ENCODE data around the gene SPEF2. TPM values are rescaled to one million over a fixed set of nuclear protein-coding genes. Genes with fewer than 3 reads are reported as not detected.
"Not testable (repeated sequence)": the region's sequence is repeated elsewhere in the genome, so short reads cannot be mapped to it uniquely, and the experiment has no call there.

The SPEF2 gene
- polyA plus RNA-seq, 2 donors = 0.69 to 1.4 TPM

DNA sequence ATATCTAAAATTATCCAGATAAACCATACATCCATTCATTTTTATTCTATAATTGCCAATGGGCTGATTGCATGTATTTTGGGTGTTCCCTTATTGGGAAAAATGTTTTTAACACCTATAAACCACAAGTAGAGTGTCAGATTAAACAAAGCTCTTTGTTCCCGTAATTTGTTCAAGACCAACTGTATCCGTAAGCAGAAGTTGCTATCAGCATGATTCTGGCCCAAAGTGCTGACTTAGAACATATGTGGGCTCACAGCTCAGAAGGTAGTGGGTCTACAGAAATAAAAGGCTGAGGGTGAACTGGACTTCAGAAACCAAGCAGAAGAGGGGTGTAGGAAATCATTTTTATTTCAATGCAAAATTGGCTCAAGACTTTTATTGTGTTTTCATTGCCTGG lies 215.6 kb downstream of the SPEF2 start:
- H3K4me3 ChIP-seq (ENCODE audit: low read depth in 1 of 2, low read length in 2 of 2) = no peak overlapping the region
- no peaks in the 10 kb centered on the region for H3K27me3 ChIP-seq (ENCODE audit: control insufficient read depth in 1 of 2, insufficient read depth in 2 of 2, low read length in 2 of 2)
- no peaks in the 10 kb centered on the region for H3K4me1 ChIP-seq (ENCODE audit: control insufficient read depth in 2 of 2, insufficient read depth in 2 of 2, low read length in 1 of 2)
- no peak overlapping the region for H3K27ac ChIP-seq (ENCODE audit: low read depth in 2 of 2, low read length in 1 of 2)
- WGBS, 2 donors = 78% methylated on average over 2 of the region's 2 CpGs
- no peaks in the 10 kb centered on the region for H3K36me3 ChIP-seq (ENCODE audit: control insufficient read depth in 2 of 2, insufficient read depth in 2 of 2, low read length in 1 of 2)
- no peaks in the 10 kb centered on the region for H3K9me3 ChIP-seq (ENCODE audit: control insufficient read depth in 2 of 2, insufficient read depth in 1 of 2, low read depth in 1 of 2, low read length in 1 of 2)

- WGBS, 2 donors = 67 to 75% methylated on average over 7 of the region's 7 CpGs
- Histone ChIP-seq H3K36me3 (ENCODE audit: control insufficient read depth in 2 of 2, insufficient read depth in 2 of 2, low read length in 1 of 2) (no peaks in the 10 kb centered on the region), H3K4me1 (ENCODE audit: control insufficient read depth in 2 of 2, insufficient read depth in 2 of 2, low read length in 1 of 2) (no peaks in the 10 kb centered on the region), H3K9me3 (ENCODE audit: control insufficient read depth in 2 of 2, insufficient read depth in 1 of 2, low read depth in 1 of 2, low read length in 1 of 2) (no peaks in the 10 kb centered on the region), H3K27me3 (ENCODE audit: control insufficient read depth in 1 of 2, insufficient read depth in 2 of 2, low read length in 2 of 2) (no peaks in the 10 kb centered on the region), H3K4me3 (ENCODE audit: low read depth in 1 of 2, low read length in 2 of 2) (no peak overlapping the region), H3K27ac (ENCODE audit: low read depth in 2 of 2, low read length in 1 of 2) (no peak overlapping the region)
Observed at GRCh38 chr5:35835796-35836742, 218.4 kb downstream of the SPEF2 start.

DNA sequence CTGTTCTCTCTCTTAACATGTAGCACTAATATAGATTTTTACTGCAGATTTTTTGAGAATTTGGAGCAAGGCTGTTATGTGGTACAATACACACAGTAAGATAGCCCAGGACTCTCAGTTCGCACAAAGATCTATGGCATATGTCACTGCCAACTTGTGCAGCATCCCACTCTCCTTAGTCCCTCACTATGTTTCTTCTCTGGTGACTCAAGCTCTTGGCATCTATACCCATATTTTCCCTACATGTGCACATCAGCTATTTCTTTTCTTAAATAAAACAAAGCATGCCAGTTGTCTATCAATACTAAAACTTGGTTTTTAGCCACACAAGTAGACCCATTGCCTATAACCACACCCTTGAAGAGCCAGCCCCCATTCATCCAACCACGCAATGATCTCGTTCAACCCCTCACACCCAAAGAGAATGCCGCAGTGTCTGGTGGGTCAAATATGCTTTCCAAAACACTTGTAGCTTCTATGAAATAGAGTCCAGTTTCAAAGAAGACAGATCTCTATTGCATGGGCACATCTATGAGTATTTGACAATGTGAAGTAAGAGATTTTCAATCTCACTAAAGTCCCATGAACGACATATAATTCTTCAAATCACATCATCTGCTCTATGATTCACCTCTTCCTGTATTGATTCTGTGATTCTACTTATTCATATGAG lies 220.8 kb downstream of the SPEF2 start:
- no peaks in the 10 kb centered on the region for H3K9me3 ChIP-seq (ENCODE audit: control insufficient read depth in 2 of 2, insufficient read depth in 1 of 2, low read depth in 1 of 2, low read length in 1 of 2)
- 82 to 88% methylated on average over 5 of the region's 5 CpGs for WGBS, 2 donors
- H3K27me3 ChIP-seq (ENCODE audit: control insufficient read depth in 1 of 2, insufficient read depth in 2 of 2, low read length in 2 of 2) = no peaks in the 10 kb centered on the region
- no peak overlapping the region for H3K27ac ChIP-seq (ENCODE audit: low read depth in 2 of 2, low read length in 1 of 2)
- no peak overlapping the region for H3K4me3 ChIP-seq (ENCODE audit: low read depth in 1 of 2, low read length in 2 of 2)
- no peaks in the 10 kb centered on the region for H3K36me3 ChIP-seq (ENCODE audit: control insufficient read depth in 2 of 2, insufficient read depth in 2 of 2, low read length in 1 of 2)
- H3K4me1 ChIP-seq (ENCODE audit: control insufficient read depth in 2 of 2, insufficient read depth in 2 of 2, low read length in 1 of 2) = no peaks in the 10 kb centered on the region

DNA sequence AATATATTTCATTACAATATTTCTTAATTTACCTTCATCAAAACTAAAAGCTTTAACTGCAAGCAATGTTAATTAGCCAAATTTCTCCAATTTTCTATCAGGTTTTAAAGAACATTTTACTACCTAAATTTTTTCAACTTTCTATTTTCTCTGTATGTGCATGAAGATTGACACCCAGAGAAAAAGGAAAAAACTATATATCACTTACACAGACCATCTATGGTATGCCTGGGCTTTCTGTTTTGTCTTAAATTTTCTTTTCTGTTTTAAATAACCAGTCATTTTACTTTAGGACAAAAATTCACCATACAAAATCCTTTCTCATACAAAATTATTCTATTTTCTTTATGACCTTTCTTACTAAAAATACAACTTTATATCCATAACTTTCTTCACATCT lies 225.2 kb downstream of the SPEF2 start:
- Histone ChIP-seq H3K36me3 (ENCODE audit: control insufficient read depth in 2 of 2, insufficient read depth in 2 of 2, low read length in 1 of 2) (no peaks in the 10 kb centered on the region), H3K4me1 (ENCODE audit: control insufficient read depth in 2 of 2, insufficient read depth in 2 of 2, low read length in 1 of 2) (no peaks in the 10 kb centered on the region), H3K27me3 (ENCODE audit: control insufficient read depth in 1 of 2, insufficient read depth in 2 of 2, low read length in 2 of 2) (no peaks in the 10 kb centered on the region), H3K27ac (ENCODE audit: low read depth in 2 of 2, low read length in 1 of 2) (no peak overlapping the region), H3K9me3 (ENCODE audit: control insufficient read depth in 2 of 2, insufficient read depth in 1 of 2, low read depth in 1 of 2, low read length in 1 of 2) (no peaks in the 10 kb centered on the region), H3K4me3 (ENCODE audit: low read depth in 1 of 2, low read length in 2 of 2) (no peak overlapping the region)

GRCh38 chr5:35845508-35845907 lies 227.8 kb downstream of the SPEF2 start:
- WGBS, 2 donors = 74 to 81% methylated on average over 2 of the region's 2 CpGs
- not testable (repeated sequence) for H3K4me3 ChIP-seq (ENCODE audit: low read depth in 1 of 2, low read length in 2 of 2); H3K36me3 ChIP-seq (ENCODE audit: control insufficient read depth in 2 of 2, insufficient read depth in 2 of 2, low read length in 1 of 2); H3K9me3 ChIP-seq (ENCODE audit: control insufficient read depth in 2 of 2, insufficient read depth in 1 of 2, low read depth in 1 of 2, low read length in 1 of 2); H3K4me1 ChIP-seq (ENCODE audit: control insufficient read depth in 2 of 2, insufficient read depth in 2 of 2, low read length in 1 of 2); H3K27me3 ChIP-seq (ENCODE audit: control insufficient read depth in 1 of 2, insufficient read depth in 2 of 2, low read length in 2 of 2); H3K27ac ChIP-seq (ENCODE audit: low read depth in 2 of 2, low read length in 1 of 2)

DNA sequence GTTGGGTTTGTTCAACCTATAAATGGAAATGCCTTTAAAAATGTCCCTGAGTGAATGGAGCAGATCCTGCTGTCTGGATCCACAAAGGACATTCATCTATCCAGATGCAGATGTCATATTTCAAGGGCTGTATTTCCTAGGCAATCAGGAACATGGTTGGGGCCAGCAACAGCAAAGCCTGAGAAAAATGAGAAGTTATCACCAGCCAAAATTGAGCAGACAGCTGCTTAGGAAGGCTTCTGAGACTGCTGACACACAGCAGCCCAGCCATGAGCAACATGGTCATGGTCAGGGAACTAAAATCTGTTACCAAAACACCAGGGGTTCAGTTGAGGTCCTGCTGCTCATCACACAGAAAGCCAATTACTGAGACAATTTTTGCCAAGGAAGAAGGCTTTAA lies 229.8 kb downstream of the SPEF2 start:
- H3K4me3 ChIP-seq (ENCODE audit: low read depth in 1 of 2, low read length in 2 of 2) = no peak overlapping the region
- no peaks in the 10 kb centered on the region for H3K9me3 ChIP-seq (ENCODE audit: control insufficient read depth in 2 of 2, insufficient read depth in 1 of 2, low read depth in 1 of 2, low read length in 1 of 2)
- H3K4me1 ChIP-seq (ENCODE audit: control insufficient read depth in 2 of 2, insufficient read depth in 2 of 2, low read length in 1 of 2) = no peaks in the 10 kb centered on the region
- H3K27ac ChIP-seq (ENCODE audit: low read depth in 2 of 2, low read length in 1 of 2) = no peak overlapping the region
- H3K36me3 ChIP-seq (ENCODE audit: control insufficient read depth in 2 of 2, insufficient read depth in 2 of 2, low read length in 1 of 2) = no peaks in the 10 kb centered on the region
- no peaks in the 10 kb centered on the region for H3K27me3 ChIP-seq (ENCODE audit: control insufficient read depth in 1 of 2, insufficient read depth in 2 of 2, low read length in 2 of 2)

- Histone ChIP-seq H3K27ac (ENCODE audit: low read depth in 2 of 2, low read length in 1 of 2) (no peak overlapping the region), H3K27me3 (ENCODE audit: control insufficient read depth in 1 of 2, insufficient read depth in 2 of 2, low read length in 2 of 2) (no peaks in the 10 kb centered on the region), H3K4me3 (ENCODE audit: low read depth in 1 of 2, low read length in 2 of 2) (no peak overlapping the region), H3K4me1 (ENCODE audit: control insufficient read depth in 2 of 2, insufficient read depth in 2 of 2, low read length in 1 of 2) (no peaks in the 10 kb centered on the region), H3K36me3 (ENCODE audit: control insufficient read depth in 2 of 2, insufficient read depth in 2 of 2, low read length in 1 of 2) (no peaks in the 10 kb centered on the region), H3K9me3 (ENCODE audit: control insufficient read depth in 2 of 2, insufficient read depth in 1 of 2, low read depth in 1 of 2, low read length in 1 of 2) (no peaks in the 10 kb centered on the region)
- 59 to 60% methylated on average over 3 of the region's 3 CpGs for WGBS, 2 donors
Observed at GRCh38 chr5:35847961-35848360, 230.3 kb downstream of the SPEF2 start.

GRCh38 chr5:35849860-35850259 lies 232.2 kb downstream of the SPEF2 start:
- Histone ChIP-seq H3K4me3 (ENCODE audit: low read depth in 1 of 2, low read length in 2 of 2) (no peak overlapping the region), H3K27me3 (ENCODE audit: control insufficient read depth in 1 of 2, insufficient read depth in 2 of 2, low read length in 2 of 2) (no peaks in the 10 kb centered on the region), H3K36me3 (ENCODE audit: control insufficient read depth in 2 of 2, insufficient read depth in 2 of 2, low read length in 1 of 2) (no peaks in the 10 kb centered on the region), H3K9me3 (ENCODE audit: control insufficient read depth in 2 of 2, insufficient read depth in 1 of 2, low read depth in 1 of 2, low read length in 1 of 2) (no peaks in the 10 kb centered on the region), H3K27ac (ENCODE audit: low read depth in 2 of 2, low read length in 1 of 2) (no peak overlapping the region), H3K4me1 (ENCODE audit: control insufficient read depth in 2 of 2, insufficient read depth in 2 of 2, low read length in 1 of 2) (no peaks in the 10 kb centered on the region)
- 79 to 81% methylated on average over 6 of the region's 6 CpGs for WGBS, 2 donors

DNA sequence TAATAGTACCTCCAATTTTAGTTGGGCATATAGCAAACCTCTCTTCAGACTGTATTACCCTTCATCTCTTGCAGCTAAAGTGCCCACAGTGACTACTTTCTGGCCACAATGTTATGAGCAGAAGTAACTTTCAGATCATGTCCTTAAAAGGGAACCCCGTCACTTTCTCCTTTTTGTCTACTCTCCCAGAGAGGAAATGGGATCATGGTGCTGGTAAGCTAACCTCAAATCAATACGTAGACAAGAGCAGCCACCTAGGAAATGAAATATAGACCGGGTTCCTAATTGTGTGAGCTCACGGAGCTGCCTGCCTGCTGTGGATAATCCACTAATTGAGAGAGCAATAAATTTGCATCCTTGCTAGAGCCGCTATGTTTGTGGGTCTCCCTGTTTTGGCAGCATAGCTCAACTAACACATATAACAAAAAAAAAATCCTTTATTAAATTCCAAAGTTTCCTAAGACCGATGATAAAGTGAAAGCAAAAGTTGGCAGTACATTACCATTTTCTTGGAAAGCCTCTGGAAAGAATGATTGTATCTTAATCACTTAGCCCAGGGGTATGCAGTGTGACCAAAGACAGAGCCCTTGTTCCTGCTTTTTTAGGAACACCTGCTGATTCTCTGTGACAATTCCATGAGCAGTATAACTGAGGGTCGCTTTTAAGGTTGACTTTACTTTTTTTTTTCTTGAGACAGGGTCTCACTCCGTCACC lies 233.5 kb downstream of the SPEF2 start:
- Histone ChIP-seq H3K27me3 (ENCODE audit: control insufficient read depth in 1 of 2, insufficient read depth in 2 of 2, low read length in 2 of 2) (no peaks in the 10 kb centered on the region), H3K27ac (ENCODE audit: low read depth in 2 of 2, low read length in 1 of 2) (no peak overlapping the region), H3K4me3 (ENCODE audit: low read depth in 1 of 2, low read length in 2 of 2) (no peak overlapping the region), H3K9me3 (ENCODE audit: control insufficient read depth in 2 of 2, insufficient read depth in 1 of 2, low read depth in 1 of 2, low read length in 1 of 2) (no peaks in the 10 kb centered on the region), H3K36me3 (ENCODE audit: control insufficient read depth in 2 of 2, insufficient read depth in 2 of 2, low read length in 1 of 2) (no peaks in the 10 kb centered on the region), H3K4me1 (ENCODE audit: control insufficient read depth in 2 of 2, insufficient read depth in 2 of 2, low read length in 1 of 2) (no peaks in the 10 kb centered on the region)
- 39 to 52% methylated on average over 8 of the region's 8 CpGs for WGBS, 2 donors
